H54 (cell line): ENCODE measurements around the gene PDXP.

Experiments
- DNase-seq: peaks from one replicate; pipeline ENCODE4 v3.0.0; 2011; ENCODE audit warnings: low spot score, mixed read lengths; ENCODE audit not compliant: insufficient read length
- FAIRE-seq: peaks from 3 replicates; lab custom pipeline; 2011; peaks lifted over from hg19 to GRCh38; lab: Jason Lieb, UNC
- POLR2A ChIP-seq: IDR thresholded peaks from 2 replicates; pipeline ENCODE4 v1.6.1; 2011; ENCODE audit warnings: low read depth, mild to moderate bottlenecking, low read length

Gene PDXP

DNA sequence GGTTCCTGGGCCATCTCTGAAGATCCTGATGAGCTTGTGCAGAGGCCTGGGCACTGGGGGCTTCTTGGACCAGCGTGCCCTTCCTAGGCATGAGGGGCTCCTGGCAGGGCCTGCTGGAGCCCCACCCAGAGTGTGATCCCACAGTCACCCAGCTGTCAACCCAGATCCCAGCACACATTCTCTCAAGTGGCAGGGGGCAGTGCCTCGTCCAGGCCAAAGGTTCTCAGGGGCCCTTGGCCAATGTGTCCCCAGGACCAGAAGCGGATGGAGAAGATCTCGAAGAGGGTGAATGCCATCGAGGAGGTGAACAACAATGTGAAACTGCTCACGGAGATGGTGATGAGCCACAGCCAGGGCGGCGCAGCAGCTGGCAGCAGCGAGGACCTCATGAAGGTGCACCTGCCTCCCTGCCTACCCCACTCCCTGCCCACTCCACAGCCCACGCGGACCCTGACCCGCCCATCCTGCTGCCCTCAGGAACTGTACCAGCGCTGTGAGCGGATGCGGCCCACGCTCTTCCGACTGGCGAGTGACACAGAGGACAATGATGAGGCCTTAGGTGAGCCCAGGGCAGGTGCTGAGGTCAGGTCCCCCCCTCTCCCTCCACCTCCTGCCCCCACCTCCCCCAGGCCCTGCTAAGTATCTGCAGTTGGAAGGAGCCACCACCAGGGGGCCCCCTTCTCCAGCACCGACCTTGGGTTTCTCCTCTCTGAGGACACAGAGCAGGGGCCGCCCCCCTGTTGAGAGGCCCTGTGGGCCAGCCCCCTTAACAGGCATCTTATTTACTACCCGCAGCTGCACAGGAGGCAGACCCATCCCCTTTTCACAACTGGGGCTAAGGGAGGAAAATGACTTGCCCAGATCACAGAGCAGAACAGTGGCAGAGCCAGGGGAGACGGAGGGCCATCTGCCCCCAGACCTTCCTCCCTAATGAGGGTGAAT is 35.2 kb upstream of the PDXP start:
- DNase-seq (no peak), FAIRE-seq (no peak)
- TF ChIP-seq POLR2A: no peak

DNA sequence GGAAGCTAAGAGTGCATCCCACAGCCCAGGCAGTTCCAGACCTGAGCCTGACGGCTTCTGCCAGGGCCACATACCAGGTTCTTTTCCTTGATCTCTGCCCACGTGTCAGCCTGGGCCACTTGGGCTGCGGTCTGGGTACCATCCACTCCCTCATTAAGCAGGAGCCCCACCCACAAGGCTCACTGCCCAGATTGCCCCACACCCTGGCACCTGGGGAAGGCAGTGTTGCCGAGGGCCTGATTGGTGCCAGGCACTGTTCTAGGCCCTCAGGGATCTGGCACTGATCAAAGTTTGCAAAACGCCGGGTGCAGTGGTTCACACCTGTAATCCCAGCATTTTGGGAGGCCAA is 34.5 kb upstream of the PDXP start:
- no peak for FAIRE-seq
- no peak for TF ChIP-seq POLR2A
- DNase-seq: no peak

DNA sequence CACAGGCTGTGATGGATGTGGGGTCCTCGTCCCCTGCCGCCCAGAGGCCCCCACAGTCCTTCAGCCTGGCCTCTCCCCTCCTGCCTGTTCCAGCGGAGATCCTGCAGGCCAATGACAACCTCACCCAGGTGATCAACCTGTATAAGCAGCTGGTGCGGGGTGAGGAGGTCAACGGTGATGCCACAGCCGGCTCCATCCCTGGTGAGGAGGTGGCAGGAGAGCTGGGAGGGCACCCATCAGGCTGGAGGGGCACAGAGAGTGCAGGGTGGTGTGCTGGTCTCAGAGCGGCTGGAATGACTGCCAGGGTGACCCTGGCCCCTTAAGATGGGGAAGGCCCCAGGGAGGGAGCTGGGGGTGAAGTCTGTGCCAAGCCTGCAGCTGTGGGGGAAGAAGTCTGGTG is 33.6 kb upstream of the PDXP start:
- FAIRE-seq (no peak), DNase-seq (no peak)
- no peak for TF ChIP-seq POLR2A

DNA sequence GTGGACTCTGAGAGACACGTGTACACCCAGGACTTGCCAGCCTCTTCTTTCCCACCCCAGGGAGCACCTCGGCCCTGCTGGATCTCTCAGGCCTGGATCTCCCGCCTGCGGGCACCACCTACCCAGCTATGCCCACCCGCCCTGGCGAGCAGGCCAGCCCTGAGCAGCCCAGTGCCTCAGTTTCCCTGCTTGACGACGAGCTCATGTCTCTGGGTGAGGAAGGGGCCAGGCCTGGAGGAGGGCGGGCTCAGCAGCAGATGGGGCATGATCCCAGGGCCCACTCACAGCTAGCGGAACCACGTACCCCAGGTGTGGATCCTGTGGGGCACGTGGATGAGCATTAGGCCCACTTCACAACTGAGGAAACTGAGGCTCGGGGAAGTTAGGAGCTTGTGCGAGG is 32.8 kb upstream of the PDXP start:
- no peak for DNase-seq
- no peak for TF ChIP-seq POLR2A
- FAIRE-seq: no peak

DNA sequence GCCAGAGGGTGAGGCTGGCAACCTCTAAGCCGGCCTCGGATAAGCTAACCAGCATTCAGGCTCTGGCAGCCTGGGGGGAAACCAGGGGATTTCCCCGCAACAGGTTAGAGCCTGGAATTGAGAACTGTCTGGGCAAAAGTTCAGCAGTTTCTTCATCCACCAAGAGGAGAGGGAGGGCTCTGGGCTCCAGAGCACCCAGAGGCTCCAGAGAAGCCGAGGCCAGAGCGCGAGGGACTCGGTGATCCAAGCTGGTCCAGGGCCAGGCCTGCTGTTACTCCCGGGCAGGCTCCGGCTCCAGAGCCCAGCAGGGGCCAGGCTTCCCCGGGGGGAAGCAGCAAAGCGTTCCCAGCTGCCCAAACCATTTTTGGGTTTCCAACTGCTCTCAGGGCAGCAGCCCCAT is 32.4 kb upstream of the PDXP start:
- FAIRE-seq: no peak
- DNase-seq: no peak
- no peak for TF ChIP-seq POLR2A

DNA sequence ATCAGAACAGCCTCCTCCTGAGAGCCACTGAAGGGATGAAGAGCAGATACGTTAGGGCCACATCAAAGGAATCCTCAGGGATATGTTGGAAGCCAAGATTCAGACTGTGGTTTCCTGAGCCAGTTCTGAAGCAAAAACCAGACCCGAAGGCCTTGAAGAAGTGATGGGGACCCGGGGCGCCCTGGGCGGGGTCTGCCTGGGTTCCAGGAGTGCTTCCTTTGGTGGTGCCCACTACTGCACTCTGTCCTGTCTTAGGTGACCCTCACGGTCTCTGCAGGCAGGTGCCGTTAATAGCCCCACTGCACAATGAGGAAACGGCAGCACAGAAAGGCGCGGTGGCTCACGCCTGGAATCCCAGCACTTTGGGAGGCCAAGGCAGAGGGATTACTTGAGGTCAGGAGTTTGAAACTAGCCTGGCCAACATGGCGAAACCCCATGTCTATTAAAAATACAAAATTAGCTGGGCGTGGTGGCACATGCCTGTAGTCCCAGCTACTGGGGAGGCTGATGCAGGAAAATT is 31.9 kb upstream of the PDXP start:
- FAIRE-seq (no peak), DNase-seq (no peak)
- TF ChIP-seq POLR2A: no peak

DNA sequence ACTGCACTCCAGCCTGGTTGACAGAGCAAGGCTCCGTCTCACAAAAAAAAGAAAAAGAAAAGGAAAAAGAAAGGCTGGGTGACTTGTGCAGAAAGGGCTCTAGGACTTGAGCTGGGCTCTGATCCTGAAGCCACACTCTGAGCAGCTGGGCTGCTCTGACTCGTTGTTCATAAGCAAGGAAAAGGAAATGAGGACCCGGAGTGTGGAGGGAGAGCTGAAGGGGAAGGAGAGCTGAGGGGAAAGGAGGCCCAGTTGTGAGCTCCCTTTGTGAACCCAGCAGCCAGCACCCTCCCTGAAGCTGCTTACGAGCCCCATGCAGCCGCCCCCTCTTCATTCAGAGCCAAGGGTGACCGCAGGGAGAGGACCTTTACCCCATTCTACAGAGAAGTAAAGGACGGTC is 31.4 kb upstream of the PDXP start:
- DNase-seq (no peak), FAIRE-seq (no peak)
- no peak for TF ChIP-seq POLR2A

DNA sequence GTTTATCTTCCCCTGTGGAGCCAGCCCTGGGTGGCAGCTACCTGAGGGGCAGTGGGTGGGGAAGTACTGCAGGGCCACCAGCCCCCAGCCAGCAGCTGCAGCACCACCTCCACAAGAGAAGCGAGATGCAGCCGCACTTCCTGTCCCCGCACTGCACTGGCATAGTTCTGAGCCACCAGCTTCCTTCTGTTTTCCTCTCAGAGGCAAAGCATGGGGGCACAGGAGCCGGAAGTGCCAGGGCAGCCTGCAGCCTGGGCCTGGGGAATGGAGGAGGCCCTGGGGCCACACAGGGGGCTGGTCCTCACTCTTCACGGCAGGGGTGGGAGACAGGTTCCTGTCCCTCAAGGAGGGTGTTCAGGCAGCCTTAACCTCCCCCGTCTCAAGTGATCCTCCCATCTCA is 31.0 kb upstream of the PDXP start:
- DNase-seq: no peak
- no peak for FAIRE-seq
- TF ChIP-seq POLR2A: no peak

DNA sequence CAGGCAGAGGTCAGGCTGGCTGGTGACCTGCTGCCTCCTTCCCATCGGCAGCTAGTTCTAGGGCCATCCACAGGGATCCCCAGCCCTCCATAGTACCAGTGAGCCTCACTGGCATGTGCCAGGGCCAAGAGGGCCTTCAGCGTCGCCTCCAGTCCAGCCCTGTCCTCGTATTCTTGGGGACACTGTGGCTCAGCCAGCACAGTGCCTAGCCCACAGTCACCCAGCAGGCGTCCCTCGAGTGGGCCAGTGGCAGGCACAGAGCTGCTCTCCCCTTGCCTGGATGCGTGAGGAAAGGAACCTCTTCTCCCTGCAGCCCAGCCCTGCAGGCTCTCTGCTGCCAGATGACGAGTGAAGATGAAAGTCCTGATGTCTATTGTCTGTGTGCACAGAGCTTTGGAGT is 29.7 kb upstream of the PDXP start:
- TF ChIP-seq POLR2A: no peak
- no peak for DNase-seq
- no peak for FAIRE-seq

DNA sequence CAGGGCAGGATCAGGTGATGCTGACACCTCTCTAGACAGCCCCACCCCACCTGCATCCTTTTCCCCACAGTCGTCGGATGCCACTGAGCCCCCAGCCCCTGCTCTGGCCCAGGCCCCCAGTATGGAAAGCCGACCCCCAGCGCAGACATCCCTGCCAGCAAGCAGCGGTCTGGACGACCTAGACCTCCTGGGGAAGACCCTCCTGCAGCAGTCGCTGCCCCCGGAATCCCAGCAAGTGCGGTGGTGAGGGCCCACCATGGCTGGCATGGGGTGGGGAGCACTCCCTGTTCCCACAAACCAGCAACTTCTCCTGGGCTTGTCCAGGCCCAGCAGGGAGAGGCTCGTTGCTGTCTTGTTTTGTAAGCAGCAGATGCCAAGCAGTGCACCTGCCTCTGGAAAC is 28.6 kb upstream of the PDXP start:
- no peak for DNase-seq
- no peak for TF ChIP-seq POLR2A
- no peak for FAIRE-seq

DNA sequence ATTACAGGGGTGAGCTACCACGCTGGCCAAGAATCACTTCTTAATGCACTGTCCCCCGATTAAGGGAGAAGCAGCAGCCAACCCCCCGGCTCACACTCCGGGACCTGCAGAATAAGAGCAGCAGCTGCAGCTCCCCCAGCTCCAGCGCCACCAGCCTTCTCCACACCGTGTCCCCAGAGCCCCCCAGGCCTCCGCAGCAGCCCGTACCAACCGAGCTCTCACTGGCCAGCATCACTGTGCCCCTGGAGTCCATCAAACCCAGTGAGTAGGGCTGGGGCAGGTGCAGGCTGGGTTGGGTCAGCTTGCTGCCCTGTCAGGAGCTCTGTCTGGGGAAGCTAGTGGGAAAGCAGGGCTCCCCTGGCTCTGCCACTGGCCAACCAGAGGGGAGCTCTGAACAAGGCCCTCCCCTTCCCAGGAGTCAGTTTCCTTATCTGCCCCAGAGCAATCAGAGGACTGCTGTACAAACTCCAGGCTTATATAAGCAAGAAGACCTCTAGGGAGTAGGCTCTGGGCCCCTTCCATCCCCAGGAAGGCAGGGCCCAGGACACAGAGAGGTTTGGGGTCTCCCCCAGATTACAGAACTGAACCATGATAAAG is 27.6 kb upstream of the PDXP start:
- FAIRE-seq (no peak), DNase-seq (no peak)
- TF ChIP-seq POLR2A: no peak

DNA sequence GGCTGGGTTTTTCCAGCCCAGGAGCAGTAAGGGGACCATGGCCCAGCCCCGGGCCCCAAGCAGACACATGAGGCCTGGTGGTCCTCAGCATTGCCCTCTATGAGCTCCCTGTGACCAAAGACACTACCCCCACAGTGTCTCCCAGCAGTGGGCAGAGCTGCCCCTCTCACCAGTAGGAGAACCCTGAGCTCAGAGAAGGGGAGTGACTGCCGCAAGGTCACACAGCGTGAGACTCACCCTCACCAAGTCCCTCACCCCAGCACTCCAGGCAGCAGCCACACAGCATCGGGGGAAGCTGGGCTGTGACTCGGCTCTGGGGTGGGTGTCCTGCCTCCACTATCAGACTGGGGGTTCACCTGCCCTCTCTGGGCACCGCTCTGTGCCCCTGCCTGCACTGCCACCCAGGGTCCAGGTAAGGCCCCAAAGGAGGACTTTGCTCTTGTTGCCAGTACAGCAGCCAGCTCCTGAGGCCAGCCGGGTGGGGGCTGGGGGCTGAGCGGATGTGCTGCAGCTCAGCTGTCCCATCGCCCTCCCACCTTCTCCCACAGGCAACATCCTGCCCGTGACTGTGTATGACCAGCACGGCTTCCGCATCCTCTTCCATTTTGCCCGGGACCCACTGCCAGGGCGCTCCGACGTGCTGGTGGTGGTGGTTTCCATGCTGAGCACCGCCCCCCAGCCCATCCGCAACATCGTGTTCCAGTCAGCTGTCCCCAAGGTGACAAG is 26.9 kb upstream of the PDXP start:
- FAIRE-seq (no peak), DNase-seq (no peak)

DNA sequence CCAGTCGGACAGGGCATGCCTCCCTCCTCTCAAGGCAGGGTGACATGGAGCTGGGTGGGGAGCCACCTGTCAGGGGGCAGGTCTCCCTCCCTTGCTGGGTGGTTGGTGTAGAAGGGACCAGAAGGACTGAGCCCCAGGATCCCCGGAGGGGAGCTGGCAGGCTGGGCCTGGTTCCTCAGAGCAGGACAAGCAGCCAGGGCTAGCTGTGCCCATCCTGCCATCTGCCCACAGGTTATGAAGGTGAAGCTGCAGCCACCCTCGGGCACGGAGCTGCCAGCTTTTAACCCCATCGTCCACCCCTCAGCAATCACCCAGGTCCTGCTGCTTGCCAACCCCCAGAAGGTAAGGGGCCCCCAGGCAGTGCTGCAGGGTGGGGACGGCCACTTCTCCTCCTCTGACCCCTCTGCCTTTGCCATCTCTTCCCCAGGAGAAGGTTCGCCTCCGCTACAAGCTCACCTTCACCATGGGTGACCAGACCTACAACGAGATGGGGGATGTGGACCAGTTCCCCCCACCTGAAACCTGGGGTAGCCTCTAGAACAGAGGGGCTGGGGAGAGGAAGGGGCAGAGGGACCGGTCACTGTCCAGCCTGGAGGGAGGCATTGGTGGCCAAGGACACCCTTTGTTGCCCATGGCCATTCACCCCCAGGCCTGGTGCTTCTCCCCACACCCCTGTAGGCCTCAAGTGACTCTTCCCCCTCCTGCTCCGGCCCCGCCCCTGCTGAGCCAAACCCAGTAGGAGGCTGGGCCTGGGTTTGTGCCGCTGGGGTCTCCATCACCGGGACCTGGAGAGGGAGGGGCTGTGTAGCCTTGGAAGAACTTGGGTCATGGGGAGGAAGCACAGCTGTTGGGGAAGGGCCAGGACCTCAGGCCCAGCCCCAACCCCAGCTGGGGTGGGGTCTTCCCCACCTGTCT is 26.1 kb upstream of the PDXP start:
- FAIRE-seq: no peak
- TF ChIP-seq POLR2A: no peak
- DNase-seq: no peak

More for the DNA sequence above, 26.9 kb upstream of the PDXP start:
- no peak for TF ChIP-seq POLR2A
